Esophagus muscularis mucosa (tissue), 4 donors: ENCODE measurements around the gene COPRS. TPM values are rescaled to one million over a fixed set of nuclear protein-coding genes. Genes with fewer than 3 reads are reported as not detected.

Experiments used
- DNase-seq: peaks from one replicate; pipeline ENCODE4 v3.0.0-alpha.2; 2017; ENCODE audit errors: extremely low spot score
- H3K27ac ChIP-seq, 4 donors: fragments of 200-600 bp; sonication (generic); replicated peaks in 1 of 4; 1 replicate in 3 of 4; 2 replicates in 1 of 4; pipeline ENCODE4 v1.5.1; 2016 to 2019; ENCODE audit warnings: mild to moderate bottlenecking in 1 of 4
- H3K27me3 ChIP-seq, 4 donors: fragments of 200-600 bp; sonication (generic); one replicate each; pipeline versions ENCODE4 v1.5.1 to v1.6.0; 2016 to 2019
- H3K36me3 ChIP-seq, 4 donors: fragments of 200-600 bp; sonication (generic); one replicate each; pipeline ENCODE4 v1.5.1; 2016 to 2019
- H3K4me1 ChIP-seq, 4 donors: fragments of 200-600 bp; sonication (generic); one replicate each; pipeline ENCODE4 v1.5.1; 2016 to 2019
- H3K4me3 ChIP-seq, 4 donors: fragments of 200-600 bp; sonication (generic); 1 replicate in 2 of 4; 2 replicates in 2 of 4; pipeline ENCODE4 v1.5.1; 2016 to 2019; ENCODE audit warnings: mild to moderate bottlenecking in 4 of 4, moderate library complexity in 1 of 4
- H3K9me3 ChIP-seq, 4 donors: fragments of 200-600 bp; sonication (generic); 1 replicate in 3 of 4; 2 replicates in 1 of 4; pipeline ENCODE4 v1.5.1; 2016 to 2019
- EP300 ChIP-seq: sonication (generic); formaldehyde crosslinking; IDR thresholded peaks from one replicate; pipeline ENCODE4 v1.6.1; 2017; ENCODE audit warnings: antibody characterized with exemption
- POLR2A ChIP-seq: fragments of 450-650 bp; IDR thresholded peaks from one replicate; pipeline ENCODE4 v1.6.1; 2017; ENCODE audit warnings: antibody characterized with exemption, moderate library complexity, mild to moderate bottlenecking, low read depth
- POLR2AphosphoS5 ChIP-seq, 2 donors: sonication (generic); formaldehyde crosslinking; IDR thresholded peaks; one replicate each; pipeline ENCODE4 v1.6.1; 2017; ENCODE audit warnings: antibody characterized with exemption in 2 of 2
- WGBS: methylation state at CpG from one replicate; pipeline ENCODE4 v1.1.5; 2018; 5-methylcytosine and 5-hydroxymethylcytosine counted together
- intact Hi-C: fragments of 100-400 bp; cut with DNase I; formaldehyde crosslinking; loops from one replicate; pipeline ENCODE4 v1.15.1; 2023
- total RNA-seq, 4 donors: library from RNA; depleted of rRNA; stranded (reverse); fragments of >200 nt; gene quantifications; one replicate each; pipeline versions ENCODE4 v1.1.0 to v1.2.1, GENCODE V29; 2016
- TF ChIP-seq, protein P1 (sequence below), 3 experiments: fragments of 200-600 bp in 2 of 3; fragments of 450-650 bp in 1 of 3; sonication (generic) in 2 of 3; IDR thresholded peaks; one replicate each; pipeline ENCODE4 v1.5.1; 2017 to 2019; ENCODE audit warnings: antibody characterized with exemption in 3 of 3, mild to moderate bottlenecking in 2 of 3, moderate library complexity in 1 of 3

Gene COPRS
- total RNA-seq, 4 donors from 2014 or later = 123 to 141 (median 129) TPM

DNA sequence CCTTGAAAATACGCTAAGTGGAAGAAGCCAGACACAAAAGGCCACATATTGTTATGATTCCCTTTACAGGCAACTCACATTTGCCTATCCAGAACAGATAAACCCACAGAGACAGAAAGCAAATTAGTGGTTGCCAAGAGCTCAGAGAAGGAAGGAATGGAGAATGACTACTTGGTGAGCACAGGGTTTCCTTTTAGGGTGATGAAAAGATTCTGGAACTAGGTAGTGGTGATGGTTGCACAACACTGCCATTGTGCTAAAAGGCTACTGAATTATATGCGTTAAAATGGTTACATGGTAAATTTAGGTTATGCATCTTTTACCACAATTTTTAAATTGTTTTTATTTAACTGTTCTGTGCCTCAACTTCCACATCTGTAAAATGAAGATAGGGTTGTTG lies 4.4 kb downstream of the COPRS start:
- H3K27me3 ChIP-seq = no peaks in the 10 kb centered on the region
- no peaks in the 10 kb centered on the region for H3K9me3 ChIP-seq
- peaks cover 20 to 47% (median 33%) of the 10 kb centered on the region in 4 donors for H3K36me3 ChIP-seq
- TF ChIP-seq POLR2AphosphoS5 (IDR thresholded peaks at IDR 0.05) = no peak
- TF ChIP-seq EP300 = no peak
- TF ChIP-seq POLR2A = no peak
- TF ChIP-seq, protein P1, sequence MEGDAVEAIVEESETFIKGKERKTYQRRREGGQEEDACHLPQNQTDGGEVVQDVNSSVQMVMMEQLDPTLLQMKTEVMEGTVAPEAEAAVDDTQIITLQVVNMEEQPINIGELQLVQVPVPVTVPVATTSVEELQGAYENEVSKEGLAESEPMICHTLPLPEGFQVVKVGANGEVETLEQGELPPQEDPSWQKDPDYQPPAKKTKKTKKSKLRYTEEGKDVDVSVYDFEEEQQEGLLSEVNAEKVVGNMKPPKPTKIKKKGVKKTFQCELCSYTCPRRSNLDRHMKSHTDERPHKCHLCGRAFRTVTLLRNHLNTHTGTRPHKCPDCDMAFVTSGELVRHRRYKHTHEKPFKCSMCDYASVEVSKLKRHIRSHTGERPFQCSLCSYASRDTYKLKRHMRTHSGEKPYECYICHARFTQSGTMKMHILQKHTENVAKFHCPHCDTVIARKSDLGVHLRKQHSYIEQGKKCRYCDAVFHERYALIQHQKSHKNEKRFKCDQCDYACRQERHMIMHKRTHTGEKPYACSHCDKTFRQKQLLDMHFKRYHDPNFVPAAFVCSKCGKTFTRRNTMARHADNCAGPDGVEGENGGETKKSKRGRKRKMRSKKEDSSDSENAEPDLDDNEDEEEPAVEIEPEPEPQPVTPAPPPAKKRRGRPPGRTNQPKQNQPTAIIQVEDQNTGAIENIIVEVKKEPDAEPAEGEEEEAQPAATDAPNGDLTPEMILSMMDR (IDR thresholded peaks at IDR 0.05) = no peak
- peaks cover 13 to 42% (median 39%) of the 10 kb centered on the region in 4 donors for H3K4me1 ChIP-seq
- H3K4me3 ChIP-seq = no peak overlapping the region
- intact Hi-C loops = loop anchor here (5.0 kb wide), 1 partner anchor 417 kb away; no protein-coding TSS in a partner anchor
- H3K27ac ChIP-seq = peak overlapping the region in 3 of 4 donors; percentile 12 to 42 (median 28)
- no peak for DNase-seq
- 87% methylated on average over 2 of the region's 2 CpGs for WGBS

- no peak for TF ChIP-seq POLR2AphosphoS5 (IDR thresholded peaks at IDR 0.05)
- intact Hi-C loops = no loop called here
- no peak for DNase-seq
- Histone ChIP-seq H3K4me3 (no peak overlapping the region), H3K36me3 (peaks cover 20 to 47% (median 33%) of the 10 kb centered on the region in 4 donors), H3K4me1 (peaks cover 10 to 37% (median 34%) of the 10 kb centered on the region in 4 donors), H3K27me3 (no peaks in the 10 kb centered on the region), H3K27ac (peak overlapping the region in 1 of 4 donors; percentile 42), H3K9me3 (no peaks in the 10 kb centered on the region)
- WGBS = 86% methylated on average over 7 of the region's 7 CpGs
Measured at GRCh38 chr17:31853911-31854470, 5.1 kb downstream of the COPRS start.

DNA sequence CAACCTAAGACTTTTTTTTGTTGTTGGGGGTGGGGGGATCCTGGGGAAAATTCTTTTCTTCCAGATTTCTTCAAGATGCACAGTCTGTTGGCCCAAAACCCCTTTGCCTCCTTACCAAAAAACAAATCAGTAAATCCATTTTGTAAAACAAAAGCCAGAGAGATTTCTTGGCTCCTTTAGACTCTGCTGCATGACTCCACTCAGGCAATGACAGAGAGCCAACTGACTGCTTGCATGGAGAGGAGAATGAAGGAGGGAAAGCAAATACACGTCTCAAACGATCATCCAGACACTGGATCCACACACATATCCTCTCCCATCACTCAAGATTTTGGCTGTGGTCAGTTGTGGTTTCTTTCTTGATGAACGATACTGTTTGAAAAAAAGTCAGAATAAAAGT lies 13.8 kb downstream of the COPRS start:
- Histone ChIP-seq H3K36me3 (no peaks in the 10 kb centered on the region), H3K4me1 (peaks cover 20 to 55% (median 38%) of the 10 kb centered on the region in 4 donors), H3K27me3 (no peaks in the 10 kb centered on the region), H3K27ac (peak overlapping the region in 1 of 4 donors; percentile 5), H3K4me3 (no peak overlapping the region), H3K9me3 (no peaks in the 10 kb centered on the region)
- no peak for DNase-seq
- WGBS = 33% methylated on average over 3 of the region's 3 CpGs
- intact Hi-C loops = loop anchor here (10.0 kb wide), 1 partner anchor 100 kb away; no protein-coding TSS in a partner anchor
- TF ChIP-seq, protein P1 (IDR thresholded peaks at IDR 0.05) = no peak
- no peak for TF ChIP-seq POLR2A
- no peak for TF ChIP-seq EP300
- no peak for TF ChIP-seq POLR2AphosphoS5 (IDR thresholded peaks at IDR 0.05)

- Histone ChIP-seq H3K9me3 (no peaks in the 10 kb centered on the region), H3K36me3 (no peaks in the 10 kb centered on the region), H3K27ac (peak overlapping the region; percentile 62 to 82 (median 72)), H3K4me3 (peak overlapping the region; percentile 18 to 39 (median 25)), H3K4me1 (peaks cover 20 to 55% (median 38%) of the 10 kb centered on the region in 4 donors), H3K27me3 (no peaks in the 10 kb centered on the region)
- intact Hi-C loops = loop anchor here (5.0 to 10.0 kb wide), 2 partner anchors 98 to 146 kb away; no protein-coding TSS in a partner anchor
- TF ChIP-seq, protein P1 (IDR thresholded peaks at IDR 0.05) = no peak
- TF ChIP-seq POLR2A = no peak
- no peak for TF ChIP-seq EP300
- TF ChIP-seq POLR2AphosphoS5 (IDR thresholded peaks at IDR 0.05) = no peak
- DNase-seq = no peak
- WGBS = 19% methylated on average over 8 of the region's 8 CpGs
Measured at GRCh38 chr17:31843070-31843745, 15.8 kb downstream of the COPRS start.
